ENCODE data around the gene ITPRIPL2.

DNA sequence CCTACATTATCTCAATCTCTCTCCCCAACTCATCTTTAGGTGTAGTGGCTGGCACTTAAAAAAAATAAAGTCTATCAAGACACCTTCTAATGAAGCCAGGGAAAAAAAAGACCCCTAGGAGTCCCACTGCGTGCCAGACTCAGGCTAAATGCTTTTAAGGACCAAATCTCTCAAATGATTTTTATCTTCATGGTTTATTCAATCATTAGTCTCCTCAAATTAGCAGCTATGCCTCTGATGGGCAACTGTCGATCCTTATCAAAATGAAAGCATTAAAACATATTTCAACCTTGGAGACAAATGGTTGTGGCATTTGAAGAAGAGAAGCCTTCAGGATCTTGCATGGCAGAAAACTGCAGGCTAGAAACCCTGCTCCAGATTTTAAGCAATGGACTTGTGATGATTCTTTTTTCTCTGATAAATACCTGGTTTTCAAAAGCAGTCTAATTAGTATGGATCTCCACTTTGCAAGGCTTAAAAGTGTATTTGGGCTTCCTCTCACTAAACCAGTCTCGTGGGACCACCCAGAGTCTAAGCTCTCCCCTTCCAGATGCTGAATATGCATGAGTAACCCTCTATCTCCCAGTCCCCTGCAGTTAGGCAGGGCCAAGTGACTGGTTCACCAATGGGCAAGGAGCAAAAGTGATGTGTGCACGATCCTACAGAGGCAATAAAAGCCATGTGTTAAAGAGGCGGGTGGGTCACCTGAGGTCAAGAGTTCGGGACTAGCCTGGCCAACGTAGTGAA is 14.9 kb downstream of the ITPRIPL2 start:
- TF ChIP-seq, protein P1, sequence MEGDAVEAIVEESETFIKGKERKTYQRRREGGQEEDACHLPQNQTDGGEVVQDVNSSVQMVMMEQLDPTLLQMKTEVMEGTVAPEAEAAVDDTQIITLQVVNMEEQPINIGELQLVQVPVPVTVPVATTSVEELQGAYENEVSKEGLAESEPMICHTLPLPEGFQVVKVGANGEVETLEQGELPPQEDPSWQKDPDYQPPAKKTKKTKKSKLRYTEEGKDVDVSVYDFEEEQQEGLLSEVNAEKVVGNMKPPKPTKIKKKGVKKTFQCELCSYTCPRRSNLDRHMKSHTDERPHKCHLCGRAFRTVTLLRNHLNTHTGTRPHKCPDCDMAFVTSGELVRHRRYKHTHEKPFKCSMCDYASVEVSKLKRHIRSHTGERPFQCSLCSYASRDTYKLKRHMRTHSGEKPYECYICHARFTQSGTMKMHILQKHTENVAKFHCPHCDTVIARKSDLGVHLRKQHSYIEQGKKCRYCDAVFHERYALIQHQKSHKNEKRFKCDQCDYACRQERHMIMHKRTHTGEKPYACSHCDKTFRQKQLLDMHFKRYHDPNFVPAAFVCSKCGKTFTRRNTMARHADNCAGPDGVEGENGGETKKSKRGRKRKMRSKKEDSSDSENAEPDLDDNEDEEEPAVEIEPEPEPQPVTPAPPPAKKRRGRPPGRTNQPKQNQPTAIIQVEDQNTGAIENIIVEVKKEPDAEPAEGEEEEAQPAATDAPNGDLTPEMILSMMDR (IDR thresholded peaks at IDR 0.05) = no peak
- TF ChIP-seq POLR2A (IDR thresholded peaks at IDR 0.05) = no peak
